Smooth muscle cell of the brain vasculature (primary cell): ENCODE data around the gene ZDHHC7.
"Not testable (repeated sequence)": the region's sequence is repeated elsewhere in the genome, so short reads cannot be mapped to it uniquely, and the experiment has no call there.

ENCODE experiments used
- DNase-seq: peaks from one replicate; pipeline ENCODE4 v3.0.0-alpha.2; 2012; ENCODE audit warnings: low read depth, low spot score

ZDHHC7 gene

GRCh38 chr16:84941921-84942320 lies 69.4 kb downstream of the ZDHHC7 start:
- DNase-seq: no peak

GRCh38 chr16:84940670-84941551 lies 70.4 kb downstream of the ZDHHC7 start:
- DNase-seq: peak; percentile 50

- not testable (repeated sequence) for DNase-seq
These were observed 72.7 kb downstream of the ZDHHC7 start for GRCh38 chr16:84938616-84939015.

- no peak for DNase-seq
These were observed 73.9 kb downstream of the ZDHHC7 start for GRCh38 chr16:84937196-84938005.

GRCh38 chr16:84933774-84934631 lies 77.3 kb downstream of the ZDHHC7 start:
- DNase-seq: no peak

GRCh38 chr16:84932681-84933080 lies 78.7 kb downstream of the ZDHHC7 start:
- no peak for DNase-seq

- DNase-seq: no peak
These were observed 79.8 kb downstream of the ZDHHC7 start for GRCh38 chr16:84931506-84931905.

- no peak for DNase-seq
These were observed 80.2 kb downstream of the ZDHHC7 start for GRCh38 chr16:84931107-84931494.

- no peak for DNase-seq
These were observed 80.8 kb downstream of the ZDHHC7 start for GRCh38 chr16:84930298-84931106.

- no peak for DNase-seq
These were observed 81.7 kb downstream of the ZDHHC7 start for GRCh38 chr16:84929421-84930297.

- no peak for DNase-seq
These were observed 82.5 kb downstream of the ZDHHC7 start for GRCh38 chr16:84928679-84929420.

- DNase-seq: no peak
These were observed 83.4 kb downstream of the ZDHHC7 start for GRCh38 chr16:84927621-84928591.

- DNase-seq: no peak
These were observed 84.9 kb downstream of the ZDHHC7 start for GRCh38 chr16:84926462-84926861.

GRCh38 chr16:84925773-84926372 lies 85.5 kb downstream of the ZDHHC7 start:
- no peak for DNase-seq

GRCh38 chr16:84925092-84925772 lies 86.1 kb downstream of the ZDHHC7 start:
- no peak for DNase-seq

- DNase-seq: no peak
These were observed 86.8 kb downstream of the ZDHHC7 start for GRCh38 chr16:84924331-84925091.
